DMS114 treated with DMSO at 0.1 percent for 48 hours (cell line): ENCODE data around the gene SLC9C2.
"Not testable (repeated sequence)": the region's sequence is repeated elsewhere in the genome, so short reads cannot be mapped to it uniquely, and the experiment has no call there.

Source experiments
- DNase-seq: peaks from one replicate; lab custom pipeline; 2025; ENCODE audit not compliant: unreplicated experiment; lab: John Stamatoyannopoulos, UW

SLC9C2 gene

GRCh38 chr1:173489929-173490328 lies 112.9 kb downstream of the SLC9C2 start:
- DNase-seq = no peak

DNA sequence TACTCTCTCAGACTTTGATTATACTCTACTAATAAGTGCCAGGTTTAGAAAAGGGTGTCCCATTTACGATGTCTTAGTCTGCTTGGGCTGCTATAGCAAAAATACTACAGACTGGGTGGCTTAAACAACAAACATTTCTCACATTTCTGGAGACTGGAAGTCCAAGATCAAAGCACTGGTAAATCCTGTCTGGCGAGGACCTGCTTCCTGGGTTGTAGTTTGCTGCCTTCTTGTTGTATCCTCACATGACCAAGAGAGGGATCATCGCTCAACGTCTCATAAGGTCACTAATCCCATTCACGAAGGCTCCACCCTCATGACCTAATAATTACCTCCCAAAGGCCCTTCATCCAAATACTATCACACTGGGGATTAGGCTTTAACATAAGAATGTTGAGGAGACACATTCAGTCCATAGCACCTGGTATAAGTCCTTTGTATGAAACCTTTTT lies 113.7 kb downstream of the SLC9C2 start:
- DNase-seq = no peak

GRCh38 chr1:173488001-173488400 lies 114.9 kb downstream of the SLC9C2 start:
- no peak for DNase-seq

- no peak for DNase-seq
These were observed 117.5 kb downstream of the SLC9C2 start for GRCh38 chr1:173485401-173485800.

DNA sequence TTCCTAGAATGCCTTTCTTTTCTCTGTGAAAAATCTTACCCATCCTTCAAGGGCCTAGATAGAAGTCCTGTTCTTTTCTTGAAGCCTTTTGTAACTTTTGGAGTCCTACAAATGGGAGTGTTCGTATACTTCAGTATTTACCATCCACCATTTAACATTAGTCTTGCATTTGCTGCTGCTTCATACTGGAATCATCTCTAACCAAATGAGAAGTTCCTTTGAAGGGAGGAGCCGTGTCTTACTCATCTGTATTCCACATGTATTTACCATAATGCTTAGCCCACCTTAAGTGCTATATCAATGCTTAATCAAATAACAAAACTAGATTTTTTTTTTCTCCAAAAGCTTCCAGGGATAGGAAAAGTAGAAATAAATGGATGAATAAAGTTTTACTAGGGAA lies 118.6 kb downstream of the SLC9C2 start:
- DNase-seq = no peak

GRCh38 chr1:173482683-173483082 lies 120.2 kb downstream of the SLC9C2 start:
- no peak for DNase-seq

DNA sequence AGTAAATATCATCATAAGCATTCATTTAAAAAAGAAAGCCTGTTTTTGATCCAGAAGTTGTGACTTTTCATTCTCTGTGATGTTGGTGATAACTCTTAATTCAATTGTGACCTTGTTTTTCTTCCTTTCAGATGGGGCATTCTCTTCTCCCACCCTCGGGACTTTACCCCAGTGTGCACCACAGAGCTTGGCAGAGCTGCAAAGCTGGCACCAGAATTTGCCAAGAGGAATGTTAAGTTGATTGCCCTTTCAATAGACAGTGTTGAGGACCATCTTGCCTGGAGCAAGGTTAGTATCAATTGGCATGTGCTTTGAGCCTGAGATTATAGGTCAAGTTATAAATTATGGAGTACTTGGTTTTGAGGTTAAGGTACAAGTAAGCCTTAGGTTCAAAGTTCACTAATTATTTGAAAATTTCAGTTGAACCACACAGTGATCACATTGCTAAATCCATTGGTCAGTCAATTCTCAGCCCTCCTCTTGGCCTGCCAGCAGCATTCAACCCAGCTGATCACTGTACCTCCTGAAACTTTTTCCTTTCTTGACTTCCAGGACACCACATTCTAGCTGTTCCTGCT lies 121.6 kb downstream of the SLC9C2 start:
- DNase-seq = no peak

- no peak for DNase-seq
These were observed 123.2 kb downstream of the SLC9C2 start for GRCh38 chr1:173479649-173480048.

DNA sequence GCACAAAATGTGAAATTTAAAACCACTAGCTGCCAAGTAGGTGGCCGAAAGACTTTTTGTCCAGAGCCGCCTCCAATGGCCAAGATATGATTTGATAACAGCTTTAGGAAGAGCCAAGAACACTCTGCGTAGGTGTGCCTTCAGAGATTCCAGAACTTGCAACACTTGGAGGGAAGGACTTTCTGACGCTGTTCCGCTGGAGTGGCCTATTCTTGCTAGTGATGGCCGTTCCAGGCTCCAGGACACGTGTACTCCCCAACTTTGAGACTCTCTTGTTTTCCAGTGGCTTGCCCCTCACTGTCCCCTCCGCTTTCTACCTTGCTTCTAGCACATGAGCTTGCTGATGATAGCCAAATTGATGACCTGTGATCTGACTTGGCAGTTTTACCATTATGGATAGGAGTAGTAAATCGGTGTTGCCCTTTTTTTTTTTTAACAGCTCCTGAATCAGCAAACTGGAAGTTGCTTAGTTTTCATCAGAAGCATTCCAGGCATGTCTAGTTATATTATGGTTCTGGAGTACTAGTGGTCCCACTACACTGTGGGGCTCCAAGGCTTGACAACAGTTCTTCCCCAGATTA lies 124.7 kb downstream of the SLC9C2 start:
- DNase-seq = peak; percentile 13

- DNase-seq = peak; percentile 78
These were observed 125.4 kb downstream of the SLC9C2 start, which contains the start of gene PRDX6 for GRCh38 chr1:173477286-173478093. Gene PRDX6, plus strand, starts transcription at chr1:173477335. Its CDS starts 63 bp downstream, at chr1:173477398.

GRCh38 chr1:173476665-173477285 lies 126.1 kb downstream of the SLC9C2 start:
- peak; percentile 78 for DNase-seq

- DNase-seq = no peak
These were observed 126.6 kb downstream of the SLC9C2 start for GRCh38 chr1:173476197-173476664.

DNA sequence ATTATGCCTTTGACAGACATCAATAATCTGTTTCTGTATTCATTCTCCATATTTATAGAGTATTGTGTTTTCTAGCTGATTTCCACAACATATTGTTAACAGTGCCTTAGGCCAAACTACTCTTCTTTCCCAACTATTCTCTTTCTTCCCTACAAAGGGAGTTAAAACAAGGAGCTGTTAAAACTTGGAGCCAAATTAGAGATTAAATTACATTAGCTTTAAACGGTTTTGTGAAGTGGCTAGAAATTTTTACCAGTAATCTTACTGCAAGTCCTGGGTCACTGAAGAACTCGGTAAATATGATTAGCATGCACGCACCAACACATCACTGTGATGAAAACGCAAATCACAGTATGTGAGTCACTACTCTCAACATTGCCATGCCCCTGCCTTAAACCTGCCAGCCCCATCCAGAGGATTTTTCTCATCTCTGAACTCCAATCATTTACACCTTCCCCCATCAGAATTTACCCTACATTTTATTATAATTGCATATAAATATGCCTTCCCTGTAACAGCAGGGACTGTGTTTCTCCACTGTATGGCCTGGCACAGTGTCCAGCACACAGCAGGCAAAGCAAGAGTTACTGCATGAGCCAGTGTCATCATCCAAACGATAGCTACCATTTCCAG lies 127.2 kb downstream of the SLC9C2 start:
- DNase-seq = no peak

GRCh38 chr1:173474780-173475421 lies 128.0 kb downstream of the SLC9C2 start:
- DNase-seq = not testable (repeated sequence)

DNA sequence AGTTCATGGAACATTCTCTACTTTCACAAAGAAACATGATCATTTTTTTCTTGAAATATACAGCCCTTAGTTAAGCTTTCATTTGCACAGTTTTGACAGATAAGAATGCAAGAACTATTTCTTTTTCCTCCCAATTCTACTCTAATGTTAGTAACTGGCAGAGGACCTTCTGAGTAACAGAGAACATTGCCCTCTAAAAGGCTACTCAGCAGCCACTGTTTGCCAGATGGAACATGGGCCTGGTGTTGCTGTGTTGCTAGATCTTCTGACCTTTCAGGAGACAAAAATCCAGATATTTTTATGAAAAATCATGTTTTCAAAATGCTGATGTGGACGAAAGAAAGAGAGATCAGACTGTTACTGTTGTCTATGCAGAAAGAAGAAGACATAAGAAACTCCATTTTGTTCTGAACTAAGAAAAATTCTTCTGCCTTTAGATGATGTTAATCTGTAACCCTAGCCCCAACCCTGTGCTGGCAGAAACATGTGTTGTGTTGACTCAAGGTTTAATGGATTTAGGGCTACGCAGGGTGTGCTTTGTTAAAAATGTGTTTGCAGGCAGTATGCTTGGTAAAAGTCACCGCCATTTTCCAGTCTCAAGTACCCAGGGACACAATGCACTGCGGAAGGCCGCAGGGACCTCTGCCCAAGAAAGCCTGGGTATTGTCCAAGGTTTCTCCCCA lies 128.6 kb downstream of the SLC9C2 start:
- DNase-seq = no peak

DNA sequence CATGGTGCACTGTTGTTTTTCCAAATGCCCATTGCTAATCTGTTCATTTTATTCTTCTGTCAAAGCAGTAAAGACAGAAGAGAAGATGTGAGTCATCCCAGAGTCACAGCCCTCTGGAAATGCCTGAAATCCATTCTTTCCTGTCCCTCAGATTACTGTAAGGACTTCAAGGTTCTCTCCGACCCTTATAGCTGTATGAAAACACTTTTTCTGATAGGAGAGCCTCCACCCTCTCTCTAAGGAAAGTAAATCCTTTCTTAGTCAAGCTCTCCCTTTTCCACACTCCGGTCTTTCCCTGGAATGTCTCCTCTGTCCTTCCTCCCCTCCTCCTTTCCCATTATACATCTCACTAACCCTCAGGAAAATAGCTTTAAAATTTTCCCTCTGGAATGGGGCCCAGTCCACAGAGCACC lies 129.3 kb downstream of the SLC9C2 start:
- no peak for DNase-seq

- DNase-seq = no peak
These were observed 132.3 kb downstream of the SLC9C2 start for GRCh38 chr1:173470608-173471007.

DNA sequence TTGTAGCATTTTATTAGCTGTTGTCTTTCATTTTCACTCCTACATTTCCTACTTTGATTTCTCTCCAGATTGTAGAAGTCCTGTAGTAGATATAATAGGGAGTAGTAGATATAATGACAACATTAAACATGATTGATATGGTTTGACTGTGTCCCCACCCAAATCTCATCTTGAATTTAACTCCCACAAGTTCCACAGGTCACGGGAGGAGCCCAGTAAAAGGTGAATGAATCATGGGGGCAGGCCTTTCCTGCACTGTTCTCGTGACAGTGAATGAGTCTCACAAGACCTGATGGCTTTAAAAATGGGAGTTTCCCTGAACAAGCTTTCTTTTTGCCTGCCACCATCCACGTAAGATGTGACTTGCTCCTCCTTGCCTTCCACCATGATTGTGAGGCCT lies 133.2 kb downstream of the SLC9C2 start:
- no peak for DNase-seq

DNA sequence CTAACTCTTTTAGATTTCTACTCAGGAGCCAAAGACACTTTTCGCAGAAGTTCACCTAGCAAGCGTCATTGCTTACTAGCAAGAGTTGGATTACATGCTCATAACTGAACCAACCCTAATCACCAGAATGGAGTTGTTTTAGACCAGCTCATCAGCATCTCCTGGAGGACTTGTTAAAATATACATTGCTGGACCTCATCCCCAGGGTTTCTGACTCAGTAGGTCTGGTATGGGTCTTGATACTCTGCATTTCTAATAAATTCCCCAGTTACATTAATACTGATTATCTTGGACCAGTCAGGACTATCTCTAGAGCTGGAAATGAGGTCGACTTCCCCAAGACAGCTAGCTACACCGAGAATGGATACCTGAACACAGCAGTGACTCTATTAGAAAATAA lies 135.4 kb downstream of the SLC9C2 start:
- DNase-seq = no peak

DNA sequence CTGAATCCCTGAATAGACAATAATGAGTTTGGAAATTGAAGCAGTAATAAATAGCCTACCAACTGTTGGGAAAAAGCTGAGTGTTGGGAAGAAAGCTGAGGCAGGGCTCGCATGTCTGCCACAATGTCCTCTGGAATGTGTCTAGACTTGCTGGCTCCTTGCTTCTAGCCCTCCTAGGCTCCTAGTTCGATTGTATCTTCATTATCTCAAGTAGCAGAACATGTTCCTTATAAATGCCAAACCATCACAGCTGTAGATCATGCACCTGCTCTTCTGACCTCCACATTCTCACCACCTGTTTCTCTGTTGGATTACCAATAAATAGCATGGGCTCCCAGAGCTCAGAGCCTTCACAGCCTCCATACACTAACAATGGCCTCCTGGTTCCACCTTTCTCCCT lies 138.7 kb downstream of the SLC9C2 start:
- not testable (repeated sequence) for DNase-seq
